HG02885 (cell line): ENCODE measurements around the gene POFUT1.
A peak's percentile ranks its signal among the peaks of the same experiment; 100 is the strongest.

Source experiments
- ATAC-seq: cut with Tn5 transposase; IDR thresholded peaks from one replicate; pipeline ENCODE4 v1.9.1; 2021; ENCODE audit warnings: mild to moderate bottlenecking; ENCODE audit not compliant: unreplicated experiment, poor library complexity

The POFUT1 gene

DNA sequence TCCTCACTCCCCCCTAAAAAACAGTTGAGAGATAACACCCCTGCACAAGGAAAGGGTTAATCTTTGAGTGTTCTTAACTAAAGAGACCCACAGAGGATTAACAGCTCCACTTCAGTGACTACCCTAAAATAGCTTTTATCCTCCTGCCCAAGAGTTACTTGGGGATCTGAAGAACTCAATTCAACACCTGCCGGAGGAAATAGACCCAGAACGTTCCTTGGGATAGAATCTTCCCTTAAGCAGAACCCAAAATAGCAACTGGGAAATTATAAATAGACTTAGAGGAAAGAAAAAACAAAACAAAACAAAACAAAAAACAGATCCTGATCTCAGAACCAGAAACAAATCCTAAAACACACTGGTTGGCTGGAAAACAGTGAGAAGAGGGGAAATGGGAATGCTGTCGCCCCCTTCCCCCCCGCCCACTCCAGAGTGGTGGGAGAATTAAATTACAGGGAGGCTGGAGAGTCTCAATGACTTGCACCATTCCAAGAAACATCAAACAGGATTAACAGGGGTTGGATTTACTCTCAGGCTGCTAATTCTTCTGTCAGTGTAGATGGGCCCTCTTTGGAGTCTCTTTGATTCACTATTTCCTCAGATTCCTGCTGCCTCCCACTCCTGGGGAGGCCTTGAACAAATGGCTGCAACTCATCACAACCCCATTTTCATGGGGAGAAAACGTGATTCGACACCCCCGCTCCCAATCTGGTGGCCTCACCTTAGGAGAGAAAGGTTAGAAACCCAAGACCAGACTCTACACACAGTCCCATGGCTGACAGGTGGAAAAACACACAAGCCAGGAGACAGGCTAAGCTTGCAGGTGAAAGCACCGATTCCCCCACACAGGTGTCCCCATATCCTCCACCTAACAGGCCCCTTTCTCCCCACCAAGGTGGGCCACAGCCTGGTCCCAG, 1.6 kb upstream of the POFUT1 start:
- no peak for ATAC-seq

DNA sequence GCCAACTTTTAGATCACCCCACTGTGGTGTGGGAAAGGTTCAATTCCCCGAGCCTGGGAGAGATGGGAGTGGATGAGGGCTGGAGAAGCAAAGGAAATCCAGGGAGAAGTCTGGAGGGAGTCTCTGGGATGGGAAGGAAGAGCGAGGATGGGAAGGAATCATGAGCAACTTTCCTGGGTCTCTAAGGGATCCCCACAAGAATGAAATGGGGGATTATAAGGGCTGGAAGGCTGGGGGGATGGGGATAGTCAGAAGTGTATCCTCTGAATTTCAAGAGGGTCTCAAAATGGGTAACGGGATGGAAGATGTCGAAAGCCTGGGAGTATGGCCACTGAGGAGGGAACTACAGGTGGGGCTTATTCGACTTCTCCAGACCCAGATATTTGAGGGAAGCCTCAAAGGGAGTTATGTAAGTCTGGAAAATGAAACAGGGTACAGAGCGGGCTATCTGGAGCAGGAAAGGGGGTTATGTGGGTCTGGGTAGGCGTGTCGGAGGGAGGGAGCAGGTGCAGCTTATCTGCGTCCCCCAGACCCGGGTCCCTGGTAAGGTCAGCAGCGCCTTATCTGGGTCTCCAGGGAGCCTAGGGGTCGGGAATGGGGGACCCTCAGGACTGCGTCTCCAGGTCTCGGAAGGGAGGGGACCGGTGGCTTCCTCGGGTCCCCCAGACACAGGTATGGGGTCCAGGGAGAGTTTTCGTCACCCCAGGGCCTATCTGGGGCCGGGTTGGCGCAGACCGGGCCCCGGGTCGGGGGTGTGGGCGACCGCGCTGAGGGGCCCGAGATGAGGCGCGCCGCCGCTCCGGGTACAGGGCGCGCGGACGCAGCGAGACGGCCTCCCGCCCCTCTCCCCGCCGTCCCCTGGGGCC, 687 bp upstream of the POFUT1 start:
- ATAC-seq: peak; percentile 7

DNA sequence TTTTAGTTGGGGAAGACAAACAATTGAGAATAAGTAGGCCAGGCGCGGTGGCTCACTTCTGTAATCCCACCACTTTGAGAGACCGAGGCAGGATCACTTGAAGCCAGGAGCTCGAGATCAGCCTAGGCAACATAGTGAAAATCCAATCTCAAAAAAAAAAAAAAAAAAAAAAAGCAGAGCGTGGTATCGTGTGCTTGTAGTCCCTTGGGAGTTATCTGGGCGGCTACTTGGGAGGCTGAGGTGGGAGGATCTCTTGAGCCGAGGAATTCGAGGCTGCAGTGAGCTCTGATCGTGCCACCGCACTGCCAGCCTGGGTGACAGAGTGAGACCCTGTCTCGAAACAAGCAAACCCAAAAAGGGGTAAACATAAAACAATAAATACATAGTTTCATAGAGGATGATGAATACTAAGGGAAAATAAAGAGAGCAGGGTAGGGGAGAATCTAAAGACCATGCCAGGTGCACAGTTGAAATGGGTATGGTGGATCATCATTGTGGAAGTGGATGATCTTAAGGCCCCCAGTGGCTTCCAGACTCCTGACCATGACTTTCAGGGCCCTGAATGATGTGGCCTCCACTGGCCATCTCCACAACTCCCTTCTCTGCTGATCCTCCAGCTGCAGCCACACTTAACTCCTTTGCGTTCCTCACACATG, 947 bp downstream of the POFUT1 start:
- no peak for ATAC-seq

DNA sequence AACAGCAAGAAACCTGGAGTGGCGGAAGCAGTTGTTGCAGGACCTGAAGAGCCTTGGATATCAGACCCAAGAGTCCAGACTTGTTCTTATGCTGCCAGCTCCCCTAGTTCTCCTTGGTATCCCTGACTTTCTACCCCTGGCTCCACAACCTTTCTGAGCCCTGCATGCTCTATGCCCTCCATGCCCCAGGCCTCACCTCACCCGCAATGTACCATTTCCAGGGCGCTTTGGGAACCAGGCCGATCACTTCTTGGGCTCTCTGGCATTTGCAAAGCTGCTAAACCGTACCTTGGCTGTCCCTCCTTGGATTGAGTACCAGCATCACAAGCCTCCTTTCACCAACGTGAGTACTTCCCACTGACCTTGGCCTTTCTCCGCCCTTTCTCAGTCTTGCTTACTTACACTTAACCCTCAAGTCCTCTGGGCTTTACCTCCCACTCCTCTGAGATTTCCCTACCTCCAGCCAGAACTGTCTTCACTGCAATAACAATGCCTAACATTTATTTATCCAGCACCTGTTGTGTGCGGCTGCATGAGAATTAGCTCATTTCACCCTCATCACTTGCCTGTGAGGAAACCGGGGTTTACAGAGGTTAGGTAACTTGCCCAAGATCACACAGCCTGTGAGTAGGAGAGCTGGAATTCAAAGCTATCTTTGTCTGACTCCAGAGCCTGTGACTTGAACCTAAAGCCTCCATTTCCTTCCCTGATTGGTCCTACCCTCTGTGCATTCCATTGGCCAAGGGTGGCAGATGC, 2.3 kb downstream of the POFUT1 start:
- no peak for ATAC-seq

DNA sequence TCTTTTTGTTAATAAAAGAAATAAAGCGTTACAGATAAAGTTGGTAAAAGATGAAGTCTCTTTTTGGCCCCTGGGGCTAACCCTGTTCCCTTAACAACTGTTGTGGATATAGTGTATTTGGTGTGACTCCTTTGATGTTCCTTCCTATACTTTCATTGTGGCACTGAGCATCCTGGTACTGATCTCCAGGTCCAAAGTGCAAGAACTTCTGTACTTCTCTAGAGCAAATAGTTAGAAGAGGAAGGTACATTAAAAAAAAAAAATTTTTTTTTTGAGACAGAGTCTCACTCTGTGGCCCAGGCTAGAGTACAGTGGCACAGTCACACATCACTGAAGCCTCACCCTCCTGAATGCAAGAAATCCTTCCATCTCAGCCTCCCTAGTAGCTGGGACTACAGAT, 6.2 kb downstream of the POFUT1 start:
- ATAC-seq: no peak

DNA sequence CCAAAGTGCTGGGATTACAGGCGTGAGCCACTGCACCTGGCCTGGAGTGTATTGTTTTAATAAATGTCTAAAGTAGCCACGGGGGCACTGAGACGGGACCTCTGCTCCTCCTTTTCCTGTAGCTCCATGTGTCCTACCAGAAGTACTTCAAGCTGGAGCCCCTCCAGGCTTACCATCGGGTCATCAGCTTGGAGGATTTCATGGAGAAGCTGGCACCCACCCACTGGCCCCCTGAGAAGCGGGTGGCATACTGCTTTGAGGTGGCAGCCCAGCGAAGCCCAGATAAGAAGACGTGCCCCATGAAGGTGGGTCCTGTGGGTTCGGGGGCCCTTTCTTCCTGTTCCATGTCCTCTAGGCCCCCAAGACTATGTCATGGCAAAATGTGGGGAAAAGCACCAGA, 7.5 kb downstream of the POFUT1 start:
- no peak for ATAC-seq

DNA sequence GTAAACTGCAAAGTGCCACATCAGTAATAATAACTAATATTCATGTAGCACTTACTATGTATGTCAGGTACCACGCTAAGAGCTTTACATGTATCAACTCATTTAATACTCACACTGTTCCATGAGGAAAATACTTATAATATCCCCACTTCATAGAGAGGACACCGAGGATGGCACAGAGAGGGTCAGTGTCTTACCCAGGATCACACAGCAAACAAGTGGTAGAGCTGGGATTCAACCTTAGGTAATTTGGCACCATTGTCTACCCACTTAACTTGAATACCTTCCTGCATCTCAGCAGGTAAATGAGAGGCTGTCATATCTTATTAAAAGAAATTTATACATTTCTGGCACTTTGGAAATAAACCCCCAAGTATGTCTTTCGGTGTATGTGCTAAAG, 8.0 kb downstream of the POFUT1 start:
- ATAC-seq: no peak

DNA sequence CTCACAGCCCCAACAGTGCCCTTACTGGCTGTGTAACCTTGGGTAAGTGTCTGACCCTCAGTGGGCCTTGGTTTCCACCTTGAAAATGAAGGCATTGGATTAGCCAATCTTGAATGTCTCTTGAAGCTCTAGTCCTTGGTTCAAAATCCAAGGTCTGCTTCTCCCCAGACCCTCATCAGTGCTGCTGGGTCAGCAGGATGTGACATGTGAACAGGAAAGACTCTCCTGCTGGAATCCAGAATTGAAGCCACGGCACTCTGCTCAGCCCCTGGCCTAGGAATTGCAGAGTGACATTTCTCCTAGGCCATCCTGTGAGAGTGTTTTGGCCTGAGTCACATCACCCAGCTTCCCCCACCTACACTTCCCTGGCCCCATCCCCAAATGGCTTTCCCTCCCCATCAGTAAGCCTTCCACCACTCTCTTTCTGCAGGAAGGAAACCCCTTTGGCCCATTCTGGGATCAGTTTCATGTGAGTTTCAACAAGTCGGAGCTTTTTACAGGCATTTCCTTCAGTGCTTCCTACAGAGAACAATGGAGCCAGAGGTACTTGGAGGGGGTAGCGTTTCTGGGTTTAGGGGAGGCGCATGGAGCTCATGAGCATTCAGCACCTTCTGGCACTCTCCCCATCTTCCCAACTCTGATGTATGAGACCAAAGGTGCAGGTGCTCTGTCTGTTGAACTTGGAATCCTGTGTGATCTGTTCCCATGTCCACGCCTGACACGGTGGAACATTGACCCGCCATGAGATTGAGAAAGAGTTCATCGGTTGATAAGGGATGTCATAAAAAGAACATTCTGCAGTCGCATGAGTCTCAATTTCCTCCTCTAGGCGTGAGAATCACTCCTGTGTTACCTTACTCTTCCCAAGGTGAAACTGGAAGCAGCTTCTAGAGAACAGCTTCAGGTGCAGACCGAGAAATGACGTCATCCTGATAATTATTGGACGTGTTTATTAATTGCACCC, 8.8 kb downstream of the POFUT1 start:
- no peak for ATAC-seq

DNA sequence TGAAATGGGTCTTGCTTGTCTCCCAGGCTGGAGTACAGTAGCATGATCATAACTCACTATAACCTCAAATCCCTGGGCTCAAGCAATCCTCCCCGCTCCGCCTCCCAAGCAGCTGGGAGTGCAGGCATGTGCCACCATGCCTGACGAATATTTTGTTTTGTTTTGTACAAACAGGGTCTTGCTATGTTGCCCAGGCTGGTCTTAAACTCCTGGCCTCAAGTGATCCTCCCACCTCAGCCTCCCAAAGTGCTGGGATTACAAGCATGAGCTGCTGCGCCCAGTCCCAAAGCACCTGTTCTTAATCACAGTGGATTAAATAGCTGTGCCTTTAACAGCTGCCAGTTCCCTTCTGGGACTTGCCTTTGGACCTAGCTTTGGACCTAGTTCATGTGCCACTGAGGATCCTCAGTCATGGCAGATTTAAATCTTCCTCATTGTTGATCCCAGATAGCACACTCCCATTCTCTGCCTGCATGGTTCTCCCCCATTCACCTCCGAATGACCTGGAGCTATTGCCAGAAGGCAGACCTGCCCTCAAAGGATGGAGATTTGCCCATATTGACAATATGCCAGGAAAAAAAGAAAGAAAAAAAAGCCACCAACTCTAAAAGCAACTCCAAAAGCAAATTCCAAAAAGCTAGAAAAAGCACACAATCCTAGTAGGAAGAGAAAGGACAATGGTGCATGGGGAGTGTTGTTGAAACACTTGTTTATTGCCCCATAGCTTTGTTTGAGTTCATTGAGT, 10.6 kb downstream of the POFUT1 start:
- no peak for ATAC-seq

DNA sequence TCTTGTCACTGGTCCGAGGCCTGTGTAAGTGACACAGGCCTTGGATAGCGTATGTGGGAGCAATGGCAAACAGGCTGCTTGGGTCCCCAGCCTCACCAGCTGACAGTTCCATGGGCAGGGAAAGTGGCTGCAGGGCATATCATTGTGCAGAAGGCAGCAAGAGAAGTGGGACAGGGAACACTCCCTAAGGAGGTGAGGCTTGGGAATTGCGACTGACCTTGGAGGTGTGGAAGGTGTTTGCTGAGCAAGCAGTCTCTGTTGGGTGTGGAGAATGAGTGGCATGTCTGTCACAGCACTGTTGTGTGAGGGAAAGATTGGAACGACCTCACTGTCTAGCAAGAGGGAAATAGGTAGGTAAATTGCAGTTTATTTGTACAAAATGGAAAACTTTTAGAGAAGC, 16.8 kb downstream of the POFUT1 start:
- no peak for ATAC-seq

DNA sequence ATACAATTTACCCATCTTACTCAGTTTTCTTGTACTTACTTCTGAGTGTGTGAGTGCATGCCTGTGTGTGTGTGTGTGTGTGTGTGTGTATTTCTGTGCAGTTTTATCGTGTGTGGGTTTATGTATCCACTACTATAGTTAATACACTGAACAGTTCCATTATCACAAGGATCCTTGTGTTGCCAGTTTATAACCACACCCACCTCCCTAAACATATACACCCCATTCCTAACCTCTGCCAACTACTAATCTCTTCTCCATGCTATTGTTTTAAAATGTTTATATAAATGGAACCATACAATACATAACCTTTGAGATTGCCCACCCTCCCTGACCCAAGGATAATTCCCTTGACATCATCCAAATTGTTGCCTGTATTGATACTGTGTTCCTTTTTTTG, 18.7 kb downstream of the POFUT1 start:
- no peak for ATAC-seq

DNA sequence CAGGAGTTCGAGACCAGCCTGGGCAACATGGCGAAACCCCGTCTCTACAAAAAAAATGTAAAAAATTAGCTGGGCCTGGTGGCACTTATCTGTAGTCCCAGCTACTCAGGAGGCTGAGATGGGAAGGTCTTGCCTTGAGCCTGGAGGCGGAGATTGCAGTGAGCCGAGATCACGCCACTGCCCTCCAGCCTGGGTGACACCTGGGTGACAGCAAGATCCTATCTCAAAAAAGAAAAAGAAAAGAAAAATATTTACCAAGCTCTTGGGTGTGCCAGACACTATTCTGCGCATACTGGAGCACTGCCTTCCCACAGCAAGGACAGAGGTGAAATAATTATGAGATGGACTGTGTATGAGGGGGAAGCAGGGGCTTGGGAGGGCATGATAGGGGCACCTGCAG, 19.6 kb downstream of the POFUT1 start:
- no peak for ATAC-seq

DNA sequence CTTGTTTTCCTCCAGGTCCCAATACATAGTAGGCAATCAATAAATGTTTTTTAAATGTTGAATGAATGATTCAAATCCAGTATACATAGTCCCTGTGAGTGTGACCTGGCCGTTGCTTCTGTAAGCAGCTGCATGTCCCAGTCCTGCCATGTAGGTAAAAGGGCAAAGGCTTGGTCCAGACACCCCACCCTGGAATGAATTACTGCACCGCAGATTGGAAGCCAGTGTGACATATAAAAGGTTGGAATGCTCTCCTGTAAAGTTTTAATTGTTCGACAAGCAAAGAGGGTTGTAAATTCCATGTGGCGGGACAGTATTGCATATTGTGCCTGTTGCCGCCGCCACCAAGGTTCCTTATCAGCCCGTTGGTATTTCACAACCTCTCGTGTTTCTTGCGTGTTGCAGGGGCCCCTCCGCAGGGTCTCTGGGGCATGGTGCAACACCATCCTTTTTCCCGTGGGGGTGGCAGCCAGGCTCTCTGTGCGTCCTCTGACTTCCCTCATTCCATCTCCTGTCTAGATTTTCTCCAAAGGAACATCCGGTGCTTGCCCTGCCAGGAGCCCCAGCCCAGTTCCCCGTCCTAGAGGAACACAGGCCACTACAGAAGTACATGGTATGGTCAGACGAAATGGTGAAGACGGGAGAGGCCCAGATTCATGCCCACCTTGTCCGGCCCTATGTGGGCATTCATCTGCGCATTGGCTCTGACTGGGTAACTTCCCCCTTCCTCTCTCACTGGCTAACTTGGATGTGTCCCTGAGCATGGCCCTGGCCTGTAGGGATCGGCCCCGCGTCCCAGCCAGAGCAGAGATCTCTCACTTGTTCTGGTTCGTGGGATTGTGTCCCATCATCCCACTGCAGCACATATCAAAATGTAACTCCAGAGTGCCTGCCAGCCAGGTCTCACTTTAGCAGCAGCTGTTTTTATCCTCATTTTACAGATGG, 20.3 kb downstream of the POFUT1 start:
- no peak for ATAC-seq

DNA sequence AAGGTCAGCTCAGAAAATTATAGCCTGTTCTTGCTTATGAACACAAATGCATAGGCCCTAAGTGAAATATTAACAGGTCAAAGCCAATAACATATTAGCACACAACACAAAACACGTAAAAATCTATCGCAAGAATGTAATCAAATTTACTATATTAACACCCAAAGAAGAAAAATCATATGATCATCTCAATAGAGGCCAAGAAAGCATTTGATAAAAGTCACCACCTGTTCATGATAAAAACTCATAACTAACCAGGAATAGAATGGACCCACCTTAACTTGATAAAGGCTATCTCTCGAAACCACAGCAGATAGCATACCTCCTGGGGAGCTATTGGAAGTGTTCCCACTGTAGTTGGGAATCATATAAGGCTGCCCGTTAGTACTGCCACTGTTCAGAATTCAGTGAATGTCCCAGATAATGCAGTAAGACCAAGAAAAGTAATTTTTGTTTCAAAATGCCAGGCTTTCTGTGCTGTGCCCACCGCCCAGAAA, 21.6 kb downstream of the POFUT1 start:
- no peak for ATAC-seq

DNA sequence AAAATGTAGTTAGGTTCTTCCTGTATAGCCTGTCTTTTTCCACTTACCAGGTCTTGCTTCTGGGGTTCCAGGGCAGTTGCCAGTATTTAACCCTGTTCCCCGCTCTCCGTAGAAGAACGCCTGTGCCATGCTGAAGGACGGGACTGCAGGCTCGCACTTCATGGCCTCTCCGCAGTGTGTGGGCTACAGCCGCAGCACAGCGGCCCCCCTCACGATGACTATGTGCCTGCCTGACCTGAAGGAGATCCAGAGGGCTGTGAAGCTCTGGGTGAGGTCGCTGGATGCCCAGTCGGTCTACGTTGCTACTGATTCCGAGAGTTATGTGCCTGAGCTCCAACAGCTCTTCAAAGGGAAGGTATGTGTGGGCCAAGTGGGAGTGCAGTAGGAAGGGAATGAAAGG, 23.0 kb downstream of the POFUT1 start:
- ATAC-seq: no peak

DNA sequence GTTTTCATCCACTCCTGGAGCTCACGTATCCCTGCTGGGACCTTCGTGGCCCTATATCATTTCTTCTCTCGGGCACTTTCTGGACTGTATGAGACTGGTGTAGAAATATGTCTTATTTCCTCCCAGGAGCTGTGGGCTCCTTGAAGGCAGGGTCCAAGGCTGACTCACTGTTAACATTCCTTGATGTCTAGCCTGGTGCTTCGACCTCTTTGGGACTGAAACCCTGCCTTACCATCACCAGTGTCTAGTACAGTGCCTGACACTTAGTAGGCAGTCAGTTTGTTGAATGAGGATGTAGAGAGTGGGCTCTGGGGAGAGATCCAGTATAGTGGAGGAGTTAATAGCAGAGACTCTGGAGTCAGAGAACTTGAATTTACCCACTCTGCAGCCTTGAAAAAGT, 23.6 kb downstream of the POFUT1 start:
- ATAC-seq: no peak

DNA sequence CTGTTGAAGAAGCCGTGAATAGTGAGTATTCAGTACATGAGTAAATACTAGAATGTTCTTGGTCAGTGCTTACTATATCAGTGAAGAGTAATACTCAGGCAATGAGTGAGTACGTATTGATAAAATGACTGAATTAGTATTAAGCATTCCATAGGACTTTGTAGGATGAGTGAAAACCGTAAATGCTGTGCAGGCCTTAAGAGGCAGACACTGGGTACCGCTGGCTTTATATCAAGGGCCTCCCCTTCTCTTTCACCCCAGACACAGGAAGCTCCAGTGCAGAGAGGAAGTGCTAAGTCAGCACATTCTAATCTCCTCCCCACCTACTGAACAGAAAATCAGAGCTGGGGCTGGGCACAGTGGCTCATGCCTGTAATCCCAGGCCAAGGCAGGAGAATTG, 24.2 kb downstream of the POFUT1 start:
- no peak for ATAC-seq
